Tibial nerve (tissue), 4 donors: ENCODE measurements around the gene TAB2. TPM values are rescaled to one million over a fixed set of nuclear protein-coding genes. Genes with fewer than 3 reads are reported as not detected.
"Not testable (repeated sequence)": the region's sequence is repeated elsewhere in the genome, so short reads cannot be mapped to it uniquely, and the experiment has no call there.

Source experiments
- DNase-seq, 2 donors: peaks; one replicate each; pipeline ENCODE4 v3.0.0-alpha.2; 2019; ENCODE audit warnings: low spot score in 2 of 2
- H3K27ac ChIP-seq, 4 donors: fragments of 200-600 bp; sonication (generic) in 3 of 4; one replicate each; pipeline ENCODE4 v1.5.1; 2017 to 2019; ENCODE audit warnings: mild to moderate bottlenecking in 1 of 4
- H3K27me3 ChIP-seq, 2 donors: fragments of 200-600 bp; sonication (generic) in 1 of 2; one replicate each; pipeline versions ENCODE4 v1.5.1 to v1.6.0; 2017 to 2019
- H3K36me3 ChIP-seq, 3 donors: fragments of 200-600 bp; sonication (generic); one replicate each; pipeline ENCODE4 v1.5.1; 2018 to 2019
- H3K4me1 ChIP-seq, 4 donors: fragments of 200-600 bp; sonication (generic) in 3 of 4; one replicate each; pipeline ENCODE4 v1.5.1; 2017 to 2019
- H3K4me3 ChIP-seq, 4 donors: fragments of 200-600 bp; sonication (generic) in 3 of 4; one replicate each; pipeline ENCODE4 v1.5.1; 2017 to 2019; ENCODE audit warnings: mild to moderate bottlenecking in 1 of 4, moderate library complexity in 1 of 4
- H3K9me3 ChIP-seq, 4 donors: fragments of 200-600 bp; sonication (generic) in 3 of 4; one replicate each; pipeline ENCODE4 v1.5.1; 2017 to 2019
- CTCF ChIP-seq, 5 experiments: fragments of 200-600 bp in 3 of 5; fragments of 450-650 bp in 2 of 5; sonication (generic) in 3 of 5; IDR thresholded peaks; one replicate each; pipeline ENCODE4 v1.5.1; 2016 to 2019; ENCODE audit warnings: antibody characterized with exemption in 5 of 5, mild to moderate bottlenecking in 3 of 5, moderate library complexity in 2 of 5
- EP300 ChIP-seq, 2 donors: sonication (generic); formaldehyde crosslinking; IDR thresholded peaks; one replicate each; pipeline ENCODE4 v1.6.1; 2017; ENCODE audit warnings: antibody characterized with exemption in 2 of 2, mild to moderate bottlenecking in 1 of 2
- POLR2A ChIP-seq, 2 donors: fragments of 450-650 bp; IDR thresholded peaks; one replicate each; pipeline ENCODE4 v1.6.1; 2017; ENCODE audit warnings: antibody characterized with exemption in 2 of 2, mild to moderate bottlenecking in 2 of 2, moderate library complexity in 2 of 2
- WGBS, 2 donors: methylation state at CpG; one replicate each; pipeline ENCODE4 v1.1.5; 2018; 5-methylcytosine and 5-hydroxymethylcytosine counted together
- total RNA-seq, 4 donors: library from RNA; depleted of rRNA; stranded (reverse); fragments of >200 nt; gene quantifications; one replicate each; pipeline ENCODE4 v1.1.0, GENCODE V29; 2016

TAB2 gene
- total RNA-seq, 4 donors from 2014 or later: 57.5 to 101 (median 74.7) TPM

GRCh38 chr6:149343501-149343900 is 26.0 kb downstream of the TAB2 start:
- H3K9me3 ChIP-seq: no peaks in the 10 kb centered on the region
- no peak for DNase-seq
- no peak overlapping the region for H3K4me3 ChIP-seq
- TF ChIP-seq CTCF (IDR thresholded peaks at IDR 0.05): no peak
- no peak overlapping the region for H3K27ac ChIP-seq
- no peaks in the 10 kb centered on the region for H3K36me3 ChIP-seq
- no peaks in the 10 kb centered on the region for H3K27me3 ChIP-seq
- WGBS, 2 donors: 94 to 98% methylated on average over 1 of the region's 1 CpG
- H3K4me1 ChIP-seq: peaks cover 0 to 68% (median 34%) of the 10 kb centered on the region in 4 donors

- no peak overlapping the region for H3K4me3 ChIP-seq
- DNase-seq: no peak
- WGBS, 2 donors: 78 to 79% methylated on average over 3 of the region's 3 CpGs
- H3K9me3 ChIP-seq: no peaks in the 10 kb centered on the region
- H3K27me3 ChIP-seq: no peaks in the 10 kb centered on the region
- TF ChIP-seq EP300 (IDR thresholded peaks at IDR 0.05) (no peak), CTCF (IDR thresholded peaks at IDR 0.05) (no peak), POLR2A (IDR thresholded peaks at IDR 0.05) (no peak)
- no peak overlapping the region for H3K27ac ChIP-seq
- no peaks in the 10 kb centered on the region for H3K36me3 ChIP-seq
- peaks cover 0 to 52% (median 25%) of the 10 kb centered on the region in 4 donors for H3K4me1 ChIP-seq
Measured at GRCh38 chr6:149346078-149346477, 28.6 kb downstream of the TAB2 start.

- 49 to 52% methylated on average over 2 of the region's 2 CpGs for WGBS, 2 donors
- DNase-seq: no peak
- Histone ChIP-seq H3K27ac (no peak overlapping the region), H3K9me3 (no peaks in the 10 kb centered on the region), H3K27me3 (no peaks in the 10 kb centered on the region), H3K4me1 (peaks cover 0 to 52% (median 15%) of the 10 kb centered on the region in 4 donors), H3K36me3 (no peaks in the 10 kb centered on the region), H3K4me3 (no peak overlapping the region)
- no peak for TF ChIP-seq CTCF (IDR thresholded peaks at IDR 0.05)
- no peak for TF ChIP-seq POLR2A (IDR thresholded peaks at IDR 0.05)
- no peak for TF ChIP-seq EP300 (IDR thresholded peaks at IDR 0.05)
Measured at GRCh38 chr6:149347067-149347466, 29.6 kb downstream of the TAB2 start.

- WGBS, 2 donors: 95 to 97% methylated on average over 6 of the region's 6 CpGs
- not testable (repeated sequence) for H3K9me3 ChIP-seq, H3K4me3 ChIP-seq, DNase-seq, H3K27ac ChIP-seq, H3K27me3 ChIP-seq, H3K36me3 ChIP-seq
- H3K4me1 ChIP-seq: peaks cover 0 to 38% (median 4%) of the 10 kb centered on the region in 4 donors
Measured at GRCh38 chr6:149349279-149349678, 31.8 kb downstream of the TAB2 start.

- no peak for TF ChIP-seq CTCF (IDR thresholded peaks at IDR 0.05)
- TF ChIP-seq EP300 (IDR thresholded peaks at IDR 0.05): no peak
- TF ChIP-seq POLR2A (IDR thresholded peaks at IDR 0.05): no peak
- Histone ChIP-seq H3K36me3 (no peaks in the 10 kb centered on the region), H3K27me3 (no peaks in the 10 kb centered on the region), H3K27ac (no peak overlapping the region), H3K9me3 (no peaks in the 10 kb centered on the region), H3K4me3 (no peak overlapping the region), H3K4me1 (peaks cover 0 to 25% (median 6%) of the 10 kb centered on the region in 4 donors)
- WGBS, 2 donors: 86 to 95% methylated on average over 2 of the region's 2 CpGs
- DNase-seq: no peak
Measured at GRCh38 chr6:149354009-149354408, 36.5 kb downstream of the TAB2 start.
